ENCODE data around the gene LSMEM2. TPM values are rescaled to one million over a fixed set of nuclear protein-coding genes. Genes with fewer than 3 reads are reported as not detected.
"Not testable (repeated sequence)": the region's sequence is repeated elsewhere in the genome, so short reads cannot be mapped to it uniquely, and the experiment has no call there.

LSMEM2 gene
- total RNA-seq, 2 donors from 2014 or later: 0.26 TPM; not detected in 1

GRCh38 chr3:50239649-50240048 lies 39.2 kb upstream of the LSMEM2 start:
- Mint-ChIP-seq H3K36me3 (ENCODE audit: insufficient read depth in 2 of 2) (peaks cover 10 to 15% of the 10 kb centered on the region in 2 donors), H3K27me3 (ENCODE audit: low read depth) (no peaks in the 10 kb centered on the region), H3K4me3 (peak overlapping the region; percentile 94 to 99), H3K9me3 (no peaks in the 10 kb centered on the region), H3K4me1 (ENCODE audit: low read depth) (peaks cover 72% of the 10 kb centered on the region), H3K27ac (peak overlapping the region; percentile 96)
- ATAC-seq (replicated peaks in 1 of 2): no peak
- no peak for DNase-seq

GRCh38 chr3:50241163-50241562 lies 37.7 kb upstream of the LSMEM2 start:
- Mint-ChIP-seq H3K27ac (peak overlapping the region; percentile 68), H3K4me1 (ENCODE audit: low read depth) (peaks cover 81% of the 10 kb centered on the region), H3K36me3 (ENCODE audit: insufficient read depth in 2 of 2) (peaks cover 10 to 15% of the 10 kb centered on the region in 2 donors), H3K4me3 (peak overlapping the region; percentile 89 to 91), H3K27me3 (ENCODE audit: low read depth) (no peaks in the 10 kb centered on the region), H3K9me3 (no peaks in the 10 kb centered on the region)
- DNase-seq (no peak), ATAC-seq (replicated peaks in 1 of 2) (no peak)

- no peaks in the 10 kb centered on the region for H3K9me3 Mint-ChIP-seq
- no peaks in the 10 kb centered on the region for H3K27me3 Mint-ChIP-seq (ENCODE audit: low read depth)
- peak overlapping the region; percentile 68 for H3K27ac Mint-ChIP-seq
- ATAC-seq (replicated peaks in 1 of 2) (no peak), DNase-seq (no peak)
- peak overlapping the region; percentile 89 to 91 for H3K4me3 Mint-ChIP-seq
- peaks cover 9 to 14% of the 10 kb centered on the region in 2 donors for H3K36me3 Mint-ChIP-seq (ENCODE audit: insufficient read depth in 2 of 2)
- peaks cover 88% of the 10 kb centered on the region for H3K4me1 Mint-ChIP-seq (ENCODE audit: low read depth)
These were observed 37.0 kb upstream of the LSMEM2 start for GRCh38 chr3:50241713-50242380.

- ATAC-seq (replicated peaks in 1 of 2) (no peak), DNase-seq (no peak)
- peak overlapping the region; percentile 97 for H3K27ac Mint-ChIP-seq
- H3K9me3 Mint-ChIP-seq: no peaks in the 10 kb centered on the region
- H3K36me3 Mint-ChIP-seq (ENCODE audit: insufficient read depth in 2 of 2): peaks cover 4 to 12% of the 10 kb centered on the region in 2 donors
- peak overlapping the region; percentile 89 to 91 for H3K4me3 Mint-ChIP-seq
- peaks cover 94% of the 10 kb centered on the region for H3K4me1 Mint-ChIP-seq (ENCODE audit: low read depth)
- no peaks in the 10 kb centered on the region for H3K27me3 Mint-ChIP-seq (ENCODE audit: low read depth)
These were observed 36.5 kb upstream of the LSMEM2 start for GRCh38 chr3:50242381-50242770.

- Mint-ChIP-seq H3K27ac (peak overlapping the region; percentile 97), H3K36me3 (ENCODE audit: insufficient read depth in 2 of 2) (peaks cover 3 to 7% of the 10 kb centered on the region in 2 donors), H3K9me3 (no peaks in the 10 kb centered on the region), H3K4me3 (peak overlapping the region; percentile 89 to 91), H3K4me1 (ENCODE audit: low read depth) (peaks cover 97% of the 10 kb centered on the region), H3K27me3 (ENCODE audit: low read depth) (no peaks in the 10 kb centered on the region)
- ATAC-seq (replicated peaks in 1 of 2): peak in 1 of 2 donors; percentile 3
- peak; percentile 43 to 44 for DNase-seq
These were observed 35.9 kb upstream of the LSMEM2 start for GRCh38 chr3:50242851-50243542.

GRCh38 chr3:50243543-50243895 lies 35.4 kb upstream of the LSMEM2 start:
- H3K4me3 Mint-ChIP-seq: peak overlapping the region; percentile 55 to 91
- ATAC-seq (replicated peaks in 1 of 2): no peak
- H3K36me3 Mint-ChIP-seq (ENCODE audit: insufficient read depth in 2 of 2): peaks cover 3 to 8% of the 10 kb centered on the region in 2 donors
- H3K27me3 Mint-ChIP-seq (ENCODE audit: low read depth): no peaks in the 10 kb centered on the region
- peak overlapping the region; percentile 97 for H3K27ac Mint-ChIP-seq
- no peak for DNase-seq
- H3K4me1 Mint-ChIP-seq (ENCODE audit: low read depth): peaks cover 95% of the 10 kb centered on the region
- H3K9me3 Mint-ChIP-seq: no peaks in the 10 kb centered on the region

- not testable (repeated sequence) for H3K36me3 Mint-ChIP-seq (ENCODE audit: insufficient read depth in 2 of 2); ATAC-seq (replicated peaks in 1 of 2); DNase-seq; H3K9me3 Mint-ChIP-seq; H3K27me3 Mint-ChIP-seq (ENCODE audit: low read depth)
- H3K4me1 Mint-ChIP-seq (ENCODE audit: low read depth): peaks cover 88% of the 10 kb centered on the region
- H3K27ac Mint-ChIP-seq: peak overlapping the region; percentile 89
- H3K4me3 Mint-ChIP-seq: peak overlapping the region; percentile 83 to 94
These were observed 34.1 kb upstream of the LSMEM2 start for GRCh38 chr3:50244813-50245212.

GRCh38 chr3:50245251-50245745 lies 33.6 kb upstream of the LSMEM2 start:
- ATAC-seq (replicated peaks in 1 of 2): no peak

GRCh38 chr3:50245831-50246516 lies 32.9 kb upstream of the LSMEM2 start:
- Mint-ChIP-seq H3K27ac (peak overlapping the region; percentile 93), H3K27me3 (ENCODE audit: low read depth) (no peaks in the 10 kb centered on the region)
- ATAC-seq (replicated peaks in 1 of 2): peak; percentile 79 to 81

More at GRCh38 chr3:50245251-50245745, 33.6 kb upstream of the LSMEM2 start:
- peak overlapping the region; percentile 83 to 94 for H3K4me3 Mint-ChIP-seq
- peak overlapping the region; percentile 89 for H3K27ac Mint-ChIP-seq
- H3K36me3 Mint-ChIP-seq (ENCODE audit: insufficient read depth in 2 of 2): peaks cover 3 to 9% of the 10 kb centered on the region in 2 donors
- DNase-seq: no peak
- no peaks in the 10 kb centered on the region for H3K9me3 Mint-ChIP-seq
- peaks cover 88% of the 10 kb centered on the region for H3K4me1 Mint-ChIP-seq (ENCODE audit: low read depth)
- H3K27me3 Mint-ChIP-seq (ENCODE audit: low read depth): no peaks in the 10 kb centered on the region

GRCh38 chr3:50246517-50246954 lies 32.4 kb upstream of the LSMEM2 start:
- ATAC-seq (replicated peaks in 1 of 2): peak; percentile 85 to 86
- H3K36me3 Mint-ChIP-seq (ENCODE audit: insufficient read depth in 2 of 2): peaks cover 8 to 13% of the 10 kb centered on the region in 2 donors

More at GRCh38 chr3:50245831-50246516, 32.9 kb upstream of the LSMEM2 start:
- H3K4me1 Mint-ChIP-seq (ENCODE audit: low read depth): peaks cover 88% of the 10 kb centered on the region
- DNase-seq: peak; percentile 95 to 98
- peaks cover 4 to 10% of the 10 kb centered on the region in 2 donors for H3K36me3 Mint-ChIP-seq (ENCODE audit: insufficient read depth in 2 of 2)
- H3K4me3 Mint-ChIP-seq: peak overlapping the region; percentile 83 to 94
- H3K9me3 Mint-ChIP-seq: no peaks in the 10 kb centered on the region

GRCh38 chr3:50248387-50248786 lies 30.5 kb upstream of the LSMEM2 start:
- Mint-ChIP-seq H3K36me3 (ENCODE audit: insufficient read depth in 2 of 2) (peaks cover 10 to 15% of the 10 kb centered on the region in 2 donors), H3K27ac (peak overlapping the region; percentile 88), H3K9me3 (no peaks in the 10 kb centered on the region), H3K4me3 (peak overlapping the region; percentile 42 to 52), H3K27me3 (ENCODE audit: low read depth) (no peaks in the 10 kb centered on the region), H3K4me1 (ENCODE audit: low read depth) (peaks cover 73% of the 10 kb centered on the region)
- no peak for ATAC-seq (replicated peaks in 1 of 2)
- no peak for DNase-seq

More at GRCh38 chr3:50246517-50246954, 32.4 kb upstream of the LSMEM2 start:
- DNase-seq: peak; percentile 84 to 90
- Mint-ChIP-seq H3K9me3 (no peaks in the 10 kb centered on the region), H3K4me1 (ENCODE audit: low read depth) (peaks cover 88% of the 10 kb centered on the region), H3K4me3 (peak overlapping the region; percentile 83 to 94), H3K27ac (peak overlapping the region; percentile 93), H3K27me3 (ENCODE audit: low read depth) (no peaks in the 10 kb centered on the region)

- Mint-ChIP-seq H3K4me1 (ENCODE audit: low read depth) (peaks cover 67% of the 10 kb centered on the region), H3K27ac (no peak overlapping the region), H3K27me3 (ENCODE audit: low read depth) (no peaks in the 10 kb centered on the region), H3K4me3 (no peak overlapping the region), H3K36me3 (ENCODE audit: insufficient read depth in 2 of 2) (peaks cover 8 to 15% of the 10 kb centered on the region in 2 donors), H3K9me3 (no peaks in the 10 kb centered on the region)
- DNase-seq: no peak
- ATAC-seq (replicated peaks in 1 of 2): no peak
These were observed 29.4 kb upstream of the LSMEM2 start for GRCh38 chr3:50249457-50249856.

GRCh38 chr3:50250514-50250913 lies 28.4 kb upstream of the LSMEM2 start:
- Mint-ChIP-seq H3K9me3 (no peaks in the 10 kb centered on the region), H3K27ac (peak overlapping the region; percentile 92), H3K27me3 (ENCODE audit: low read depth) (no peaks in the 10 kb centered on the region), H3K4me3 (peak overlapping the region in 1 of 2 donors; percentile 33), H3K36me3 (ENCODE audit: insufficient read depth in 2 of 2) (peaks cover 8 to 15% of the 10 kb centered on the region in 2 donors), H3K4me1 (ENCODE audit: low read depth) (peaks cover 56% of the 10 kb centered on the region)
- ATAC-seq (replicated peaks in 1 of 2) (no peak), DNase-seq (no peak)
